B cell (primary cell): Measurements from ENCODE around the gene ELMO1. TPM values are rescaled to one million over a fixed set of nuclear protein-coding genes. Genes with fewer than 3 reads are reported as not detected.

Experiments
- ATAC-seq: fragments of 200-7000 bp; cut with Tn5 transposase; one replicate; pipeline ENCODE4 v1.10.0; 2021; ENCODE audit warnings: low read depth, mild to moderate bottlenecking, moderate number of reproducible peaks, moderate library complexity
- CTCF ChIA-PET: fragments of 350-600 bp; sonication (Branson Sonifier 250); formaldehyde crosslinking; loops from one replicate; lab custom pipeline; 2021; ENCODE audit warnings: antibody characterized with exemption, inconsistent platforms; lab: Charles Lee
- POLR2A ChIA-PET: fragments of 350-600 bp; sonication (Branson Sonifier 250); formaldehyde crosslinking; loops from one replicate; lab custom pipeline; 2021; ENCODE audit warnings: antibody characterized with exemption; lab: Charles Lee
- DNase-seq: peaks from one replicate; pipeline ENCODE4 v3.0.0; 2013
- H2AFZ ChIP-seq: 2 replicates; pipeline ENCODE4 v1.6.1; 2012; ENCODE audit warnings: mild to moderate bottlenecking, low read depth, low read length; ENCODE audit not compliant: insufficient read depth, poor library complexity, severe bottlenecking
- H3K27ac ChIP-seq, 2 donors: 1 replicate in 1 of 2; 2 replicates in 1 of 2; pipeline ENCODE4 v1.5.1; 2012 to 2013; ENCODE audit warnings: low read length in 2 of 2, mild to moderate bottlenecking in 2 of 2, moderate library complexity in 1 of 2
- H3K27me3 ChIP-seq, 4 experiments: fragments of 200-600 bp in 1 of 4; sonication (generic) in 1 of 4; replicated peaks in 1 of 4; 1 replicate in 2 of 4; 2 replicates in 2 of 4; pipeline versions ENCODE4 v1.6.1 to v1.7.0; 2013 to 2016; ENCODE audit warnings: low read length in 3 of 4, mild to moderate bottlenecking in 2 of 4, mixed read lengths in 1 of 4, moderate library complexity in 1 of 4; ENCODE audit not compliant: insufficient read depth in 4 of 4, control insufficient read depth in 3 of 4; ENCODE audit errors: control extremely low read depth in 1 of 4
- H3K36me3 ChIP-seq, 2 experiments: replicated peaks in 1 of 2; 1 replicate in 1 of 2; 2 replicates in 1 of 2; pipeline versions ENCODE4 v1.6.1 to v1.7.1; 2013; ENCODE audit warnings: low read length in 1 of 2; ENCODE audit not compliant: insufficient read depth in 2 of 2, control insufficient read depth in 1 of 2; ENCODE audit errors: control extremely low read depth in 1 of 2, extremely low read depth in 1 of 2
- H3K4me1 ChIP-seq, 2 donors: fragments of 200-600 bp in 1 of 2; sonication (generic) in 1 of 2; 1 replicate in 1 of 2; 2 replicates in 1 of 2; pipeline versions ENCODE4 v1.5.1 to v1.6.1; 2013 to 2017; ENCODE audit warnings: low read length in 2 of 2; ENCODE audit not compliant: control insufficient read depth in 2 of 2, insufficient read depth in 2 of 2
- H3K4me2 ChIP-seq: replicated peaks from 2 replicates; pipeline ENCODE3; 2012; ENCODE audit warnings: mild to moderate bottlenecking, low read depth, low read length; ENCODE audit not compliant: poor library complexity, severe bottlenecking
- H3K4me3 ChIP-seq, 5 experiments: fragments of 200-600 bp in 1 of 5; sonication (generic) in 1 of 5; 1 replicate in 3 of 5; 2 replicates in 2 of 5; pipeline versions ENCODE4 v1.5.1 to v1.7.0; 2011 to 2016; ENCODE audit warnings: low read length in 4 of 5, mild to moderate bottlenecking in 4 of 5, low read depth in 2 of 5, control low read depth in 1 of 5, moderate library complexity in 1 of 5; ENCODE audit not compliant: insufficient read depth in 1 of 5; ENCODE audit errors: control extremely low read depth in 1 of 5, extremely low read depth in 1 of 5
- H3K79me2 ChIP-seq: fragments of 200-600 bp; sonication (generic); one replicate; pipeline ENCODE4 v1.6.0; 2016; ENCODE audit warnings: low read length; ENCODE audit not compliant: control insufficient read depth, insufficient read depth
- H3K9ac ChIP-seq: fragments of 200-600 bp; sonication (generic); 2 replicates; pipeline ENCODE4 v1.6.1; 2017; ENCODE audit warnings: mild to moderate bottlenecking, low read length, moderate library complexity
- H3K9me3 ChIP-seq, 3 donors: one replicate each; pipeline versions ENCODE4 v1.6.1 to v1.7.1; 2013; ENCODE audit warnings: low read length in 2 of 3; ENCODE audit not compliant: control insufficient read depth in 2 of 3, insufficient read depth in 1 of 3; ENCODE audit errors: control extremely low read depth in 1 of 3
- H4K20me1 ChIP-seq: 2 replicates; pipeline ENCODE4 v1.6.0; 2012; ENCODE audit warnings: mild to moderate bottlenecking, low read length; ENCODE audit not compliant: insufficient read depth, control insufficient read depth, poor library complexity, severe bottlenecking
- H3K27ac Mint-ChIP-seq: one replicate; pipeline ENCODE4 v1.8.0; 2021; ENCODE audit warnings: mixed read lengths
- H3K27me3 Mint-ChIP-seq: one replicate; pipeline ENCODE4 v1.8.0; 2021; ENCODE audit warnings: mixed read lengths
- H3K4me1 Mint-ChIP-seq: one replicate; pipeline ENCODE4 v1.8.0; 2021; ENCODE audit warnings: mixed read lengths
- H3K4me3 Mint-ChIP-seq: one replicate; pipeline ENCODE4 v1.8.0; 2021; ENCODE audit warnings: mixed read lengths
- H3K9me3 Mint-ChIP-seq: one replicate; pipeline ENCODE4 v1.8.0; 2022; ENCODE audit warnings: mixed read lengths; ENCODE audit not compliant: insufficient read depth
- EZH2 ChIP-seq: IDR thresholded peaks from 2 replicates; pipeline ENCODE4 v1.6.1; 2012; ENCODE audit warnings: borderline replicate concordance, low read depth, mild to moderate bottlenecking, moderate library complexity, low read length; ENCODE audit not compliant: insufficient read depth, poor library complexity, severe bottlenecking
- WGBS: methylation state at CpG from one replicate; pipeline ENCODE4 v1.1.5; 2013; ENCODE audit warnings: missing lambda C conversion rate; ENCODE audit not compliant: insufficient coverage; 5-methylcytosine and 5-hydroxymethylcytosine counted together
- intact Hi-C: fragments of 100-400 bp; cut with micrococcal nuclease; formaldehyde crosslinking; loops from one replicate; pipeline ENCODE4 v1.10.0; 2022
- polyA plus RNA-seq: library from polyadenylated mRNA; depleted of rRNA; stranded (reverse); fragments of >200 nt; gene quantifications from 2 replicates; pipeline ENCODE4 v1.2.3, GENCODE V29; 2012
- total RNA-seq, 2 donors: library from RNA; stranded (reverse); fragments of 120-200 nt in 1 of 2; gene quantifications; 1 replicate in 1 of 2; 2 replicates in 1 of 2; pipeline versions ENCODE4 v1.2.3 to v1.2.4, GENCODE V29; 2013 to 2022
- TF ChIP-seq, protein P1 (sequence below): fragments of 200-600 bp; IDR thresholded peaks from one replicate; pipeline ENCODE4 v1.8.0; 2022; ENCODE audit warnings: antibody characterized with exemption, mild to moderate bottlenecking

Gene ELMO1
- total and polyA plus RNA-seq, 2 donors (not counting 1 experiment from before 2014, with no cell fraction given), result 44.7 to 177 TPM

GRCh38 chr7:37289781-37290180 lies 158.9 kb downstream of the ELMO1 start:
- peak overlapping the region in 1 of 2 donors; percentile 44 for H3K27ac ChIP-seq
- no peak overlapping the region for H3K9ac ChIP-seq
- Mint-ChIP-seq H3K9me3 (no peaks in the 10 kb centered on the region), H3K4me3 (no peak overlapping the region), H3K27me3 (no peaks in the 10 kb centered on the region), H3K27ac (peak overlapping the region; percentile 1), H3K4me1 (peaks cover 50% of the 10 kb centered on the region)
- peaks cover 46% of the 10 kb centered on the region for H3K79me2 ChIP-seq
- no peak overlapping the region for H2AFZ ChIP-seq
- H3K4me2 ChIP-seq, result no peak overlapping the region
- peaks cover 39% of the 10 kb centered on the region for H4K20me1 ChIP-seq
- no peak for TF ChIP-seq EZH2
- TF ChIP-seq, protein P1, sequence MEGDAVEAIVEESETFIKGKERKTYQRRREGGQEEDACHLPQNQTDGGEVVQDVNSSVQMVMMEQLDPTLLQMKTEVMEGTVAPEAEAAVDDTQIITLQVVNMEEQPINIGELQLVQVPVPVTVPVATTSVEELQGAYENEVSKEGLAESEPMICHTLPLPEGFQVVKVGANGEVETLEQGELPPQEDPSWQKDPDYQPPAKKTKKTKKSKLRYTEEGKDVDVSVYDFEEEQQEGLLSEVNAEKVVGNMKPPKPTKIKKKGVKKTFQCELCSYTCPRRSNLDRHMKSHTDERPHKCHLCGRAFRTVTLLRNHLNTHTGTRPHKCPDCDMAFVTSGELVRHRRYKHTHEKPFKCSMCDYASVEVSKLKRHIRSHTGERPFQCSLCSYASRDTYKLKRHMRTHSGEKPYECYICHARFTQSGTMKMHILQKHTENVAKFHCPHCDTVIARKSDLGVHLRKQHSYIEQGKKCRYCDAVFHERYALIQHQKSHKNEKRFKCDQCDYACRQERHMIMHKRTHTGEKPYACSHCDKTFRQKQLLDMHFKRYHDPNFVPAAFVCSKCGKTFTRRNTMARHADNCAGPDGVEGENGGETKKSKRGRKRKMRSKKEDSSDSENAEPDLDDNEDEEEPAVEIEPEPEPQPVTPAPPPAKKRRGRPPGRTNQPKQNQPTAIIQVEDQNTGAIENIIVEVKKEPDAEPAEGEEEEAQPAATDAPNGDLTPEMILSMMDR, result no peak
- H3K9me3 ChIP-seq, result no peaks in the 10 kb centered on the region
- H3K36me3 ChIP-seq, result no peaks in the 10 kb centered on the region
- CTCF ChIA-PET, result interaction anchor here (1.1 to 8.8 kb wide), 5 partner anchors 18 to 159 kb away, joined by 3 to 208 read pairs (median 3); partner anchors contain the start of gene ELMO1
- no CpG with 5 or more reads among the region's 1 CpG for WGBS
- ATAC-seq, result no peak
- H3K27me3 ChIP-seq, result no peaks in the 10 kb centered on the region
- peaks cover 21 to 30% of the 10 kb centered on the region in 2 donors for H3K4me1 ChIP-seq
- no peak for DNase-seq
- no peak overlapping the region for H3K4me3 ChIP-seq
- intact Hi-C loops, result loop anchor here (2.0 kb wide), 1 partner anchor 21 kb away; no protein-coding TSS in a partner anchor
- POLR2A ChIA-PET, result no interaction called here

DNA sequence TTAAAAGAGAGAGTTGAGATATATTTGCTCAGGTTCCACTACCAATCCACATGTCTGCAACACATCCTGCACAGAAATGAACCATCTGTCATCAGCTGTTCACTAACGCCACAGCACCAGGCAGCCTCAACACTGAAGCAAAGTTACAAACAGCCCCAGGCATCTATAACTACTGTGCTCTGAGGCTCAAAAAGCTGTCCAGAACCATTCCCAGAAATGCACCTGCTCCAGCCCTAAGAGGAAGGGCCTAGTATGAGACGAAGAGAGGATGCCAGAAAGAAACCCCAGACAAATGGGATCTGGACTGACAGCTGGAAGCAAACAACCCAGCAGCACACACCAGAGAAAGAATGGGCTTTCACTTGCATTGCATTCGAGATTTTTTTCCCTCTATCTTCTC lies 159.3 kb downstream of the ELMO1 start:
- no peak overlapping the region for H3K9ac ChIP-seq
- no peak overlapping the region for H3K4me3 Mint-ChIP-seq
- DNase-seq (no peak), ATAC-seq (no peak)
- H3K36me3 ChIP-seq, result no peaks in the 10 kb centered on the region
- H3K9me3 Mint-ChIP-seq, result no peaks in the 10 kb centered on the region
- H3K27ac ChIP-seq, result peak overlapping the region in 1 of 2 donors; percentile 44
- peaks cover 43% of the 10 kb centered on the region for H4K20me1 ChIP-seq
- H3K4me1 Mint-ChIP-seq, result peaks cover 54% of the 10 kb centered on the region
- intact Hi-C loops, result no loop called here
- ChIA-PET CTCF (interaction anchor here (1.1 to 8.8 kb wide), 3 partner anchors 18 to 160 kb away, joined by 3 to 208 read pairs (median 6); partner anchors contain the start of gene ELMO1), POLR2A (no interaction called here)
- no peaks in the 10 kb centered on the region for H3K27me3 ChIP-seq
- no peak overlapping the region for H2AFZ ChIP-seq
- WGBS, result 90% methylated on average over 2 of the region's 3 CpGs
- H3K27me3 Mint-ChIP-seq, result no peaks in the 10 kb centered on the region
- peaks cover 46% of the 10 kb centered on the region for H3K79me2 ChIP-seq
- H3K4me3 ChIP-seq, result no peak overlapping the region
- peak overlapping the region; percentile 1 for H3K27ac Mint-ChIP-seq
- H3K4me1 ChIP-seq, result peaks cover 21 to 30% of the 10 kb centered on the region in 2 donors
- H3K4me2 ChIP-seq, result no peak overlapping the region
- TF ChIP-seq, protein P1, result no peak
- no peak for TF ChIP-seq EZH2
- no peaks in the 10 kb centered on the region for H3K9me3 ChIP-seq
